ENCODE measurements around the gene PEX16.
"Not testable (repeated sequence)": the region's sequence is repeated elsewhere in the genome, so short reads cannot be mapped to it uniquely, and the experiment has no call there.

PEX16 gene

GRCh38 chr11:45910623-45911022 is 7.1 kb downstream of the PEX16 start:
- no peaks in the 10 kb centered on the region for H3K4me1 ChIP-seq (ENCODE audit: control insufficient read depth, insufficient read depth, low read length)
- H3K9ac ChIP-seq (ENCODE audit: low read depth, low read length) = no peak overlapping the region
- peaks cover 32% of the 10 kb centered on the region for H3K36me3 ChIP-seq (ENCODE audit: control insufficient read depth, insufficient read depth, low read length)

DNA sequence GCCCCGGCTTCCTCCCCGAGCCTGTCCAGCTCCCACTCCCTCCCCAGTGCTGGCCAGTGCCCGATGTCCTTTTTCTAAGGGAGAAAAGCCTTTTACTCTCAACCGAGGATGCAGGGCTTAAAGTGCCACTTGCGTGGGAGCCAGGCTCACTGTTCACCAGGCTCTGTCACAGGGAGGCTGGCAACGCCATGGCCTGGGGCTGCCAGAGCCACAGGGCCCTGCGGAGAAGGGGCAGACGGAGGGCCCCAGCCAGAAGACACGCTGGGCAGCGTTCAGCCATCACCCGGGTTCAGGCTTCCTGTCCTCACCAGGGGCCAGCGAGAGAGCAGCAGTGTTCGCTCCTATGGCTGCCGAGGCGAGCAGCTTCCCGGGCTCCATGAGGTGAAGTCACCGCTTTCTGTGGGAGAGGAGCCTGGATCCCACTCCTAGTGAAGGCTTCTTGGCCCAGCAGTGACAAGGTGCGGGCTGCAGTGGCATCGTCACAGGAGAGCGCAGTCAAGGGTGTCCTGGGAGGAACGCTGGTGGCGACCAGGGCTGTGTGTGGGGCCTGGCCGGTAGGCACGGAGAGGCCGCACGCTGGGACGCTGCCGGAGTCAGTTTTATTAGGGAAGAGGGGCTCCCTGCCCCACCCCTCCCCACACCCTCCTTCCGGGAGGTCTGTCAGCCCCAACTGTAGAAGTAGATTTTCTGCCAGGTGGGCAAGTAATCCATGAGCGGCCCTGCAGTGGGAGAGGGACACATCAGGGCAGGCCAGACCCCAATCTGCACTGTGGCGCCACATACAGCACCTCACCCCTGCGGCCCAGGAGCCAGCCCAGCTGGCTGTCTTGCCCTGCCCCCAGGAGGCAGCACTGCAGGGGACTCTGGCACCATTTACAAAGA is 7.8 kb downstream of the PEX16 start:
- Histone ChIP-seq H3K4me1 (ENCODE audit: control insufficient read depth, insufficient read depth, low read length) (no peaks in the 10 kb centered on the region), H3K9me3 (ENCODE audit: control insufficient read depth, insufficient read depth, low read length) (no peaks in the 10 kb centered on the region), H3K36me3 (ENCODE audit: control insufficient read depth, insufficient read depth, low read length) (peaks cover 31% of the 10 kb centered on the region), H3K27me3 (ENCODE audit: control insufficient read depth, insufficient read depth, low read length) (no peaks in the 10 kb centered on the region), H3K4me3 (ENCODE audit: low read depth, low read length) (no peak overlapping the region), H3K9ac (ENCODE audit: low read depth, low read length) (no peak overlapping the region)

More at GRCh38 chr11:45910623-45911022, 7.1 kb downstream of the PEX16 start:
- Histone ChIP-seq H3K9me3 (ENCODE audit: control insufficient read depth, insufficient read depth, low read length) (no peaks in the 10 kb centered on the region), H3K27me3 (ENCODE audit: control insufficient read depth, insufficient read depth, low read length) (no peaks in the 10 kb centered on the region), H3K4me3 (ENCODE audit: low read depth, low read length) (no peak overlapping the region)

- no peak overlapping the region for H3K9ac ChIP-seq (ENCODE audit: low read depth, low read length)
- no peak overlapping the region for H3K4me3 ChIP-seq (ENCODE audit: low read depth, low read length)
- H3K9me3 ChIP-seq (ENCODE audit: control insufficient read depth, insufficient read depth, low read length) = no peaks in the 10 kb centered on the region
- H3K36me3 ChIP-seq (ENCODE audit: control insufficient read depth, insufficient read depth, low read length) = peaks cover 29% of the 10 kb centered on the region
- no peaks in the 10 kb centered on the region for H3K27me3 ChIP-seq (ENCODE audit: control insufficient read depth, insufficient read depth, low read length)
- H3K4me1 ChIP-seq (ENCODE audit: control insufficient read depth, insufficient read depth, low read length) = no peaks in the 10 kb centered on the region
These were observed 9.7 kb downstream of the PEX16 start for GRCh38 chr11:45907911-45908370.

- Histone ChIP-seq H3K4me1 (ENCODE audit: control insufficient read depth, insufficient read depth, low read length) (no peaks in the 10 kb centered on the region), H3K9me3 (ENCODE audit: control insufficient read depth, insufficient read depth, low read length) (no peaks in the 10 kb centered on the region), H3K36me3 (ENCODE audit: control insufficient read depth, insufficient read depth, low read length) (peaks cover 36% of the 10 kb centered on the region), H3K9ac (ENCODE audit: low read depth, low read length) (no peak within 1 kb of the TSS), H3K27me3 (ENCODE audit: control insufficient read depth, insufficient read depth, low read length) (no peaks in the 10 kb centered on the region), H3K4me3 (ENCODE audit: low read depth, low read length) (no peak within 1 kb of the TSS)
These were observed 10.6 kb downstream of the PEX16 start, which contains the start of gene FREY1 for GRCh38 chr11:45906965-45907611. Gene FREY1 (minus strand): TSS chr11:45907271. CDS start chr11:45907245, 26 bp downstream.

DNA sequence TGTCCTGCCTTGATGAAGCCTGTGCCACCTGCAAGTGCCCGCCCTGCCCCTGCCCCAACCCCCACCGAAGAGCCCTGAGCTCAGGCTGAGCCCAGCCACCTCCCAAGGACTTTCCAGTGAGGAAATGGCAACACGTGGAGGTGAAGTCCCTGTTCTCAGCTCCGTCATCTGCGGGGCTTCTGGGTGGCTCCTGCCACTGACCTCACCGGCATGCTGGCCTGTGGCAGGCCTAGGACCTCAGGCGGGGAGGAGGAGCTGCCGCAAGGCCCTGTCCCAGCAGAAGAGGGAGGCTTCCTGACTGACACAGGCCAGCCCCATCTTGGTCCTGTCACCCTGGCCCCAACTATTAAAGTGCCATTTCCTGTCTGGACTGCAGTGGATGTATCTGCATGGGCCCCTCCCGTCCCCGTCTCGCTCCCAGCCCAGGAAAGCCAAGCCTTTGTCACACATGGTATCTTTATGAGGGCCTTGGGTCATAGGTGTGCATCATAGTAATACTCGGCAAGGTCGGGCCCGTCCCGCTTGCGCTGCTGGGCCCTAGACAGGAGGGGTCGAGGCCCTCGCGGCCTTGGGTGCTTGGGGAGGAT is 11.5 kb downstream of the PEX16 start:
- Histone ChIP-seq H3K9me3 (ENCODE audit: control insufficient read depth, insufficient read depth, low read length) (no peaks in the 10 kb centered on the region), H3K36me3 (ENCODE audit: control insufficient read depth, insufficient read depth, low read length) (peaks cover 36% of the 10 kb centered on the region), H3K4me1 (ENCODE audit: control insufficient read depth, insufficient read depth, low read length) (no peaks in the 10 kb centered on the region), H3K9ac (ENCODE audit: low read depth, low read length) (no peak overlapping the region), H3K27me3 (ENCODE audit: control insufficient read depth, insufficient read depth, low read length) (no peaks in the 10 kb centered on the region), H3K4me3 (ENCODE audit: low read depth, low read length) (no peak overlapping the region)

GRCh38 chr11:45905576-45905975 is 12.1 kb downstream of the PEX16 start:
- not testable (repeated sequence) for H3K9me3 ChIP-seq (ENCODE audit: control insufficient read depth, insufficient read depth, low read length); H3K4me1 ChIP-seq (ENCODE audit: control insufficient read depth, insufficient read depth, low read length); H3K27me3 ChIP-seq (ENCODE audit: control insufficient read depth, insufficient read depth, low read length); H3K4me3 ChIP-seq (ENCODE audit: low read depth, low read length); H3K9ac ChIP-seq (ENCODE audit: low read depth, low read length)
- peaks cover 30% of the 10 kb centered on the region for H3K36me3 ChIP-seq (ENCODE audit: control insufficient read depth, insufficient read depth, low read length)

GRCh38 chr11:45905095-45905494 is 12.6 kb downstream of the PEX16 start:
- Histone ChIP-seq H3K27me3 (ENCODE audit: control insufficient read depth, insufficient read depth, low read length) (peaks cover 3% of the 10 kb centered on the region), H3K4me1 (ENCODE audit: control insufficient read depth, insufficient read depth, low read length) (no peaks in the 10 kb centered on the region), H3K9me3 (ENCODE audit: control insufficient read depth, insufficient read depth, low read length) (no peaks in the 10 kb centered on the region), H3K4me3 (ENCODE audit: low read depth, low read length) (no peak overlapping the region), H3K9ac (ENCODE audit: low read depth, low read length) (no peak overlapping the region), H3K36me3 (ENCODE audit: control insufficient read depth, insufficient read depth, low read length) (peaks cover 29% of the 10 kb centered on the region)

GRCh38 chr11:45904309-45904915 is 13.3 kb downstream of the PEX16 start:
- H3K4me3 ChIP-seq (ENCODE audit: low read depth, low read length) = no peak overlapping the region
- no peaks in the 10 kb centered on the region for H3K4me1 ChIP-seq (ENCODE audit: control insufficient read depth, insufficient read depth, low read length)
- no peaks in the 10 kb centered on the region for H3K9me3 ChIP-seq (ENCODE audit: control insufficient read depth, insufficient read depth, low read length)
- H3K27me3 ChIP-seq (ENCODE audit: control insufficient read depth, insufficient read depth, low read length) = peaks cover 3% of the 10 kb centered on the region
- H3K9ac ChIP-seq (ENCODE audit: low read depth, low read length) = no peak overlapping the region
- peaks cover 29% of the 10 kb centered on the region for H3K36me3 ChIP-seq (ENCODE audit: control insufficient read depth, insufficient read depth, low read length)

DNA sequence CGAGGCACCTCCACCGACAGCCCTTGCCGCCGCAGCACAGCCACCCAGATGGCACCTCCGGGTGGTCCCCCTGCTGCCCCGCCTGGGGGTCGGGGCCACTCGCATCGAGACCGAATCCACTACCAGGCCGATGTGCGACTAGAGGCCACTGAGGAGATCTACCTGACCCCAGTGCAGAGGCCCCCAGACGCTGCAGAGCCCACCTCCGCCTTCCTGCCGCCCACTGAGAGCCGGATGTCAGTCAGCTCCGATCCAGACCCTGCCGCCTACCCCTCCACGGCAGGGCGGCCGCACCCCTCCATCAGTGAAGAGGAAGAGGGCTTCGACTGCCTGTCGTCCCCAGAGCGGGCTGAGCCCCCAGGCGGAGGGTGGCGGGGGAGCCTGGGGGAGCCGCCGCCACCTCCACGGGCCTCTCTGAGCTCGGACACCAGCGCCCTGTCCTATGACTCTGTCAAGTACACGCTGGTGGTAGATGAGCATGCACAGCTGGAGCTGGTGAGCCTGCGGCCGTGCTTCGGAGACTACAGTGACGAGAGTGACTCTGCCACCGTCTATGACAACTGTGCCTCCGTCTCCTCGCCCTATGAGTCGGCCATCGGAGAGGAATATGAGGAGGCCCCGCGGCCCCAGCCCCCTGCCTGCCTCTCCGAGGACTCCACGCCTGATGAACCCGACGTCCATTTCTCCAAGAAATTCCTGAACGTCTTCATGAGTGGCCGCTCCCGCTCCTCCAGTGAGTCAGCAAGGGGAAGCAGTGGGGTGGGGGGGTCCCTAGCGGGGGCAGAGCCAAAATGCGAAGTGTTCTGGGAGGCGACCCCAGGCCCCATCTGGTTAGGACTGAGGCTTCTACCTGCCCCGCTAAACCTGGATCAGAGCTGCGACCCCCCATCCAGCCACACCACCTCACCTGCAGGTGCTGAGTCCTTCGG is 15.0 kb downstream of the PEX16 start:
- peaks cover 4% of the 10 kb centered on the region for H3K4me1 ChIP-seq (ENCODE audit: control insufficient read depth, insufficient read depth, low read length)
- peaks cover 3% of the 10 kb centered on the region for H3K27me3 ChIP-seq (ENCODE audit: control insufficient read depth, insufficient read depth, low read length)
- peaks cover 29% of the 10 kb centered on the region for H3K36me3 ChIP-seq (ENCODE audit: control insufficient read depth, insufficient read depth, low read length)
- no peak overlapping the region for H3K4me3 ChIP-seq (ENCODE audit: low read depth, low read length)
- no peaks in the 10 kb centered on the region for H3K9me3 ChIP-seq (ENCODE audit: control insufficient read depth, insufficient read depth, low read length)
- no peak overlapping the region for H3K9ac ChIP-seq (ENCODE audit: low read depth, low read length)

DNA sequence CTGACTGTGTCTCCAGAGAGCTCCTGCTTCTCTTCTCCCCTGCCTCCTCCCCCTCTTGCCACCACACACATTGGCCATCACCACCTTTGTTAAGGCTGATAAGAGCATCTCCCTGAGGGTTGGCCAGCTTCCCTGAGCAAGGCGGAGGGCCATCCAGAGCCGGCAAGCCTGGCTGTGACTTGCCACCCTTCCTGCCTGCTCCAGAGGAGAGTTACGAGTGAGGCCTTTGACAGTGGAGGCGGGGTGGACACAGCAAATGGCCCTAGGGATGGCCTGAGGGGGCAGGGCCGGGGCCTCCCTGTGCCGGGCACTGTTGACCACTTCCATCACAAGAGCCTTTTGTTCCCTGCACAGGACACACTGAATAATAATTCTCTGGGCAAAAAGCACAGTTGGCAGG is 16.1 kb downstream of the PEX16 start:
- H3K9ac ChIP-seq (ENCODE audit: low read depth, low read length) = no peak overlapping the region
- peaks cover 4% of the 10 kb centered on the region for H3K4me1 ChIP-seq (ENCODE audit: control insufficient read depth, insufficient read depth, low read length)
- H3K4me3 ChIP-seq (ENCODE audit: low read depth, low read length) = no peak overlapping the region

More for the DNA sequence above, 16.1 kb downstream of the PEX16 start:
- Histone ChIP-seq H3K27me3 (ENCODE audit: control insufficient read depth, insufficient read depth, low read length) (peaks cover 3% of the 10 kb centered on the region), H3K9me3 (ENCODE audit: control insufficient read depth, insufficient read depth, low read length) (no peaks in the 10 kb centered on the region), H3K36me3 (ENCODE audit: control insufficient read depth, insufficient read depth, low read length) (peaks cover 29% of the 10 kb centered on the region)

Measured in iPS-15b (cell line).